HS-27A (cell line): ENCODE measurements around the gene ATG13.
"Not testable (repeated sequence)": the region's sequence is repeated elsewhere in the genome, so short reads cannot be mapped to it uniquely, and the experiment has no call there.

Experiments
- DNase-seq: peaks from one replicate; pipeline ENCODE4 v3.0.0-alpha.2; 2012; ENCODE audit warnings: low read depth, missing footprints

Gene ATG13

DNA sequence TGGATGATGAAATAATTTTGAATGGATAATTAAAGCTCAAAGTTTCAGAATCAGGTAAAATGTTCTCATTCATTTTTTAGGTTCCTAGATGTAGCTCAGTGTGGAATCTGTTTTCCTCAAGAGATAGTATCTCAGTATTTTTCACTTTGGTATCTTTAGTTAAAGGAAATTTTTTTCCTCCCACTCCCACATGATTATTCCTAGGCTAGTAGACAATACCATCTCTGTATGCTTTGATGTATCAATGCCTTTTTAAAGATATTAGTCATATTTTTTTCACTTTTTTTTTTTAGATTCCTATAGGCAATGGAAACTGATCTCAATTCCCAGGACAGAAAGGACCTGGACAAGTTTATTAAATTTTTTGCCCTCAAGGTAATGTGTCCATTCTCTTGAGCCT lies 26.6 kb downstream of the ATG13 start:
- no peak for DNase-seq

DNA sequence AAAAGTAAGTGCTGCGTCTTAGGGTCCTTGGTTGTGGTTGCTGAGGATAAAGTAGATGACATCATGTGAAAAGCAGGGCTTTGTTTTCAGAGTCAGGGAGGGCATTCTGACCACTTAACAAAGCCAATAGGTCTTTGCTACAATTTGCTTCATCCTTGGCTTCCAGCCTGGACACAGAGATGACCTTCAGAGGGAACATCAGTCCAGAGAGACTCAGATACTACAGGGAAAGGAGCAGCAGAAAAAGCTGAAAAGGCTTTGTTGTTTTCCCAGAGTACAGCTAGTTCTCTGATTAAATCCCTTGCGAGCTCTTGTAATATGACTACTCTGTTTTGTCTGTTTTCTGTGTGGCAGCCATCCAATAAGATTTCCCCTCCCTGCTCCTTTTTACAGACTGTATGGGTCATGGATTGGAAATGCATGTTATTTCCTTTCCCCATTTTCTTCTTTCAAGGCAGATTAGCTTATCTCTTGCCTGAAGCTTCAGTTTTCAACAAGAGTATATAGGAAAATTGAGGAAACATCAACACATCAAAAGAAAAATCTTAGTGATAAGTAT lies 31.9 kb downstream of the ATG13 start:
- peak; percentile 95 for DNase-seq

DNA sequence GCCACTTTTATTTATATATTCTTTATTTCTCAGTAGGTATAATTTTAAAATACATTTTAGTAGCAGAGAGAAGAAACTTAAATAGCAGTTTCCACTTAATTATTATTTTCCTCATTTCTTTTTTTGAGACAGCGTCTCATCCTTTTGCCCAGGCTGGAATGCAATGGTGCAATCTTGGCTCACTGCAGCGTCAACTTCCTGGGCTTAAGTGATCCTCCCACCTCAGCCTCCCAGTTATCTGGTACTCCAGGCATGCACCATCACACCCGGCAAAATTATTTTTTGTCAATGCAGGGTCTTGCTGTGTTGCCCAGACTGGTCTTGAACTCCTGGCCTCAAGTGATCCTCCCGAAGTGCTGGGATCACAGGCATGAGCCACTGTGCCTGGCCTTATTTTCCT lies 38.3 kb downstream of the ATG13 start:
- DNase-seq: no peak

GRCh38 chr11:46657186-46657585 lies 39.8 kb downstream of the ATG13 start:
- DNase-seq: no peak

- DNase-seq: no peak
These were observed 40.9 kb downstream of the ATG13 start for GRCh38 chr11:46658259-46658658.

DNA sequence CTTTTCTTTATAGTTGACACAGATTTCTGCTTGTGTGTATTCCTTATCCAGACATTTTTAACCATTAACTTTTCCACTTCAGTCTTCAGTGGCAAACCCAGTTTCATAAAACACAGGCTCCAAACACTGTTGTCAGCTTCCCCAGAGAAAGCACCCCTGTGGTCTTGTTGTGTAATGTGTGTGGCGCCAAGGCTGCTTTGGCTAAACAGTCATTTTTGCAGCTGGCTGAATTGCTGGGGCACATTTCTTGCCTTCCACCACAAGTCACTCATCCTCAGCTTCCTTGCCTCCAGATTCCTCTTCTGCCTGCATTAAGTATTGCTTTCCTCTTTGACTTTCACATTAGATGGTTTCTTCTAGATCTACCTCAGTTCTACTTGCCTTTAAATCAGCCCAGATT lies 42.6 kb downstream of the ATG13 start:
- no peak for DNase-seq

DNA sequence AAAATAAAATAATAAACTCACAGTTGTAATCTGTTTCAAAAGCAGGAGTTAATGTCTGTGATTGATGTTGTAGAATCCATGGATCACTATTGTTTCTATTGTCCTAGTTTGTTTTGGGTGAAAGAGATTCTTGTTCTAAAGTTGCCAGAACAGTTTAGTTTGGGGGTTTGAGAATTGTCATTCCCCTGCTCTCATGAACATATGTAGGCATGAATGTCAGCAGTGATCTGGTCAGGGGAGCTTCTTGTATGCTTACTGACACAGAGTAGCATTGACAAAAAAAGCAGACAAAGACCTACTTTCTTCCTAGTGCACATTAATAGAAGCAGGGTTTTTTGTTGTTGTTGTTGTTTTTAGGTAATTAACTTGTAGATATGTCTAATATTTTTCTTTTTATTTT lies 44.5 kb downstream of the ATG13 start:
- no peak for DNase-seq

GRCh38 chr11:46662366-46662765 lies 45.0 kb downstream of the ATG13 start:
- DNase-seq: no peak

DNA sequence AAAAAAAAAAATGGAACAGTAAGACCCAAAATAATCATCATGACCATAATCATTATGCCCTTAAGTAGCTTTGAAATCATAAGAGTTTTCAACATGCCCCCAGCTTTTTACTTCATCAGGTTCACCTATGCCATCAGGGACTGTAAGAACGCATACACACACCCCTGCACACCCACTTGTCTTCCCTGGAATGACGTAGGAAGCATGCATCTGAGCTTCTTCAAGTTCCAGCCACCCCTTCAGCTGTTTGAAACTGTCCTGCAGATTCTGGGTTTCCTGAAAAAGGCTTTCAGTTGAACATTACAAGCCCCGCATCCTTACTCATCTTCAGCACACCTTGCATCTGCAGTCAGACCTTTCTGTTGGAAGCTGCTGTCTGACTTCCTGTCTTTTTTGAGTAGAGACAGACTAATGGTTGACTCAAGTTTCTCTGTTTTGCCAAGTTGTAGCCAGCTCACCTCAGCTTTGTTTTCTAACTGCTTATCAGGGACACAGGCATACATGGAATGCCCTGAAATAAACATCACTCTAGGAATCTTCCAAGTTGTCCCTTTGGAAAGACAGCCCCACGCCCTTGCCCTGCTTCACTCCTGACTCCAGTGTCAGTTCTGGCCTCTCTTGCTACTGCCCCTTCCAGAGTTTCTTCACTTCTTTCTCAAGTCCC lies 46.1 kb downstream of the ATG13 start:
- no peak for DNase-seq

- DNase-seq: no peak
These were observed 47.3 kb downstream of the ATG13 start for GRCh38 chr11:46664612-46665011.

DNA sequence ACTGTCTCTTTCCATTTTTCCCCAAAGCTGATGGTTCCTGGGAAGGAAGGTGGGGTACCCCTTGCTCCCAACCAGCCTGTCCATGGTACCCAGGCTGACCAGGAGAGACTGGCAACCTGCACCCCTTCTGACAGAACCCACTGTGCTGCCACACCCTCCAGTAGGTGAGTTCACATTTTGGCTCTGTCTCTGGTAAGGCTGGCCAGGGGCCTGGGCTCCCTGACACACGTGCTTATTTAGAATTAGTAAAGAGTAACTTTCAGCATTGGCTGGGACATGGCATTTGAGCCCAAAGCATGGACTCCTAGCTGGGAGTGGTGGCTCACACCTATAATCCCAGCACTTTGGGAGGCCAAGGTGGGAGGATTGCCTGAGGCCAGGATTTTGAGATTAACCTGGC lies 48.0 kb downstream of the ATG13 start:
- no peak for DNase-seq

DNA sequence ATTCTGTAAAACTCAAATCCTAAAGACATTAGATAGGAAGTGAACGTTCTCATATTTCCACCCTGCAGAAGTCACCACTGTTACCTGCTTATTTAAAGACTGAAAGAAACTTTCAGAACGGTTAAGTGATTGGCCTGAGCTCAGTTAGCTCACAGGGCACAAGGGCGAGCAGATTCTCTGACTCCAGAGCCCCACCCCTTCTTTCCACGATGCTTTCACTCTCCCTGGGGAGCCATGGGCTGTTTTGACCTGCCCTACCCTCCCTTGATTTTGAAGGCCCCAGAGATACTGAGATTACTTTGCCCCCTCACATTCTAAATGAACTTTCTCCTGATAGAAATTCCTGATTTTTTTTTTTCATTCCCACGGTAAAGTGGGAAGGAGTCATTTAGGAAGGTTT lies 49.2 kb downstream of the ATG13 start:
- no peak for DNase-seq

- DNase-seq: no peak
These were observed 49.7 kb downstream of the ATG13 start for GRCh38 chr11:46667043-46667481.

GRCh38 chr11:46668480-46669085 lies 51.2 kb downstream of the ATG13 start:
- no peak for DNase-seq

GRCh38 chr11:46669711-46670139 lies 52.4 kb downstream of the ATG13 start:
- DNase-seq: no peak

- DNase-seq: not testable (repeated sequence)
These were observed 53.2 kb downstream of the ATG13 start for GRCh38 chr11:46670521-46670920.

GRCh38 chr11:46671958-46672315 lies 54.6 kb downstream of the ATG13 start:
- no peak for DNase-seq

DNA sequence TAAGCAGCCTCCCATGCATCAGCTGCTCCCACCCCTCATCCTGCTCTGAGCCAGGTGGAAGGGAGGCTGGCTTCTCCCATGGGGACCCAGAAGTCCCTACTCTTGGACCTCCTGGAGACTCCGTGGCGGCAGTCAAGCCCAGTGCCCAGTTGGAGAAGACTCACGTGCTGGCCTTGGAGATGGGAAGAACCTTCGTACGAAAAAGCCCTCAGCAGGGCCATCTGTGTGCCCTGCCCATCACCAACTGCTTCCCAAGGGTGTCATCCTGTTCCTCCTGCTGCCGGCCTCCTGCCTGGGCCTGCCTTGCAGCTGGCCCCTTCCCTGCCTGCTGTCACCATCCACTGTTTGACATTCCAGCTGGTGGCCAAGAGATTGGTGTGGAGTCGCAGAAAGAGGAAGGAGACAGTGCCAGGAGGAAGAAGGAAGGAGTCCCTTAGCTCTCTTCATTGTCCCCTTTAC lies 55.1 kb downstream of the ATG13 start:
- no peak for DNase-seq

GRCh38 chr11:46673713-46674462 lies 56.5 kb downstream of the ATG13 start:
- no peak for DNase-seq

GRCh38 chr11:46674463-46675287 lies 57.3 kb downstream of the ATG13 start:
- no peak for DNase-seq

DNA sequence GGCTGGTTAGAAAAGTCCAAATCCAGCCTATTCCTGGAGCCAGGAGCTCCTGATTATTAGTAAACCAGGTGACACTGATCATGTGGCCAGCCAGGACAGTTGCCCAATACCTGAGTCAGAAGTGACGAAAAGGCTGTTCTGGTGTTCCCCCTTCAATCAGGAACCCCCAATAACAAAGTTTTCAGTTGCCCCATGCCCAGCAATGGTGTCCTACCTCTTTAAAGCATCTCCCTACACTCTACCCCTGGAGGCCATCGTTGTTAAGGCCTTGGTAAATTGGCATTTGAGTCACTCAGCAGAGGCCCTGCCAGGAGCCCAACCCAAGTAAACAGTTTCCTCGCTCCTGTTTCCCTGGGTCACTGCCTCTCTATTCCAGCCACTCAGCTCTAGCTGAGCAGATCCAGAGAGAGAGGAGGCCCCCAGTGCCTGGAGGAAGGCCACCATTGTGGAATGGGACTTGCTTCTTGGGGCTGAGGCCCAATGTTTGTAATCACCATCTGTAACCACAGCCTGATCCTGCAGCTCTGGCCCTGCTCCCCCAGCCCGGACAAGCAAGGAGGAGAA lies 58.0 kb downstream of the ATG13 start:
- DNase-seq: no peak

GRCh38 chr11:46675949-46676348 lies 58.6 kb downstream of the ATG13 start:
- DNase-seq: no peak
